SU-DHL-6 (cell line): ENCODE results near the gene BICC1.

Experiments used
- H2AFZ ChIP-seq: fragments of 200-600 bp; sonication (generic); 2 replicates; pipeline ENCODE4 v1.6.1; 2014; ENCODE audit warnings: low read depth, mild to moderate bottlenecking, moderate library complexity, mixed read lengths, antibody characterized with exemption, low read length; ENCODE audit not compliant: severe bottlenecking
- H3F3A ChIP-seq: fragments of 200-600 bp; shearing (Covaris generic); 2 replicates; pipeline ENCODE4 v1.6.0; 2016; ENCODE audit warnings: antibody characterized with exemption, mild to moderate bottlenecking; ENCODE audit not compliant: insufficient read depth
- H3K27ac ChIP-seq: fragments of 200-600 bp; sonication (generic); 2 replicates; pipeline ENCODE4 v1.5.1; 2016; ENCODE audit warnings: low read depth, mild to moderate bottlenecking, low read length, moderate library complexity, mixed read lengths
- H3K27me3 ChIP-seq: fragments of 200-600 bp; sonication (generic), shearing (Covaris generic); 2 replicates; pipeline ENCODE4 v1.6.0; 2014; ENCODE audit warnings: mild to moderate bottlenecking, low read length
- H3K36me3 ChIP-seq: fragments of 200-600 bp; sonication (generic); 2 replicates; pipeline ENCODE4 v1.6.1; 2014; ENCODE audit warnings: mild to moderate bottlenecking, low read length, mixed read lengths
- H3K4me2 ChIP-seq: fragments of 300-600, 200-600 bp; shearing (Covaris generic), sonication (generic); 2 replicates; pipeline ENCODE4 v1.6.0; 2014; ENCODE audit warnings: low read length, low read depth, mild to moderate bottlenecking; ENCODE audit not compliant: poor library complexity, severe bottlenecking
- H3K4me3 ChIP-seq: fragments of 200-600 bp; sonication (generic); 2 replicates; pipeline ENCODE4 v1.5.1; 2014; ENCODE audit warnings: antibody characterized with exemption, low read length, mild to moderate bottlenecking, mixed read lengths; ENCODE audit not compliant: insufficient read depth, poor library complexity, severe bottlenecking
- H3K79me2 ChIP-seq: fragments of 200-600 bp; sonication (generic); 2 replicates; pipeline ENCODE4 v1.6.1; 2014; ENCODE audit warnings: mild to moderate bottlenecking, low read length, moderate library complexity; ENCODE audit not compliant: insufficient read depth
- H3K9ac ChIP-seq: fragments of 200-600 bp; sonication (generic); 2 replicates; pipeline ENCODE4 v1.7.0; 2014; ENCODE audit warnings: mild to moderate bottlenecking, low read length
- H3K9me2 ChIP-seq: fragments of 200-600 bp; sonication (generic); replicated peaks from 2 replicates; pipeline ENCODE4 v1.6.1; 2014; ENCODE audit warnings: low read length; ENCODE audit not compliant: insufficient read depth
- H3K9me3 ChIP-seq: fragments of 200-600 bp; sonication (generic); 2 replicates; pipeline ENCODE4 v1.6.1; 2014; ENCODE audit warnings: low read length, mixed read lengths; ENCODE audit not compliant: insufficient read depth
- H4K20me1 ChIP-seq: fragments of 200-600 bp; sonication (generic); 2 replicates; pipeline ENCODE4 v1.6.1; 2014; ENCODE audit warnings: low read depth, mild to moderate bottlenecking, antibody characterized with exemption, low read length, moderate library complexity, mixed read lengths
- CTCF ChIP-seq: fragments of 200-600 bp; sonication (generic); IDR thresholded peaks from one replicate; pipeline ENCODE4 v1.5.1; 2017; ENCODE audit warnings: antibody characterized with exemption, mild to moderate bottlenecking, low read length, moderate library complexity; ENCODE audit not compliant: insufficient read depth, poor library complexity, severe bottlenecking
- EZH2phosphoT487 ChIP-seq: fragments of 200-600 bp; sonication (generic), shearing (Covaris generic); conservative IDR thresholded peaks from 2 replicates; pipeline ENCODE4 v1.6.1; 2018; ENCODE audit warnings: mild to moderate bottlenecking, antibody characterized with exemption, low read length, moderate library complexity, mixed read lengths

BICC1 gene

GRCh38 chr10:58844680-58845079 lies 332.0 kb downstream of the BICC1 start:
- H3K9me3 ChIP-seq, result no peaks in the 10 kb centered on the region
- H3K9ac ChIP-seq, result no peak overlapping the region
- no peak overlapping the region for H3K4me2 ChIP-seq
- H4K20me1 ChIP-seq, result no peaks in the 10 kb centered on the region
- H3K79me2 ChIP-seq, result no peaks in the 10 kb centered on the region
- no peak overlapping the region for H2AFZ ChIP-seq
- no peaks in the 10 kb centered on the region for H3K36me3 ChIP-seq
- no peak for TF ChIP-seq EZH2phosphoT487
- no peak for TF ChIP-seq CTCF
- H3K27me3 ChIP-seq, result no peaks in the 10 kb centered on the region
- no peak overlapping the region for H3K27ac ChIP-seq
- no peak overlapping the region for H3K4me3 ChIP-seq
- no peaks in the 10 kb centered on the region for H3F3A ChIP-seq
- no peaks in the 10 kb centered on the region for H3K9me2 ChIP-seq

GRCh38 chr10:58846856-58847255 lies 334.2 kb downstream of the BICC1 start:
- H3K4me3 ChIP-seq, result no peak overlapping the region
- H3K36me3 ChIP-seq, result no peaks in the 10 kb centered on the region
- TF ChIP-seq CTCF, result no peak
- TF ChIP-seq EZH2phosphoT487, result no peak
- no peaks in the 10 kb centered on the region for H3K27me3 ChIP-seq
- H3K9me3 ChIP-seq, result no peaks in the 10 kb centered on the region
- no peak overlapping the region for H3K4me2 ChIP-seq
- H3K9ac ChIP-seq, result no peak overlapping the region
- no peaks in the 10 kb centered on the region for H3K9me2 ChIP-seq
- no peaks in the 10 kb centered on the region for H3K79me2 ChIP-seq
- no peak overlapping the region for H2AFZ ChIP-seq
- no peaks in the 10 kb centered on the region for H3F3A ChIP-seq
- no peak overlapping the region for H3K27ac ChIP-seq
- H4K20me1 ChIP-seq, result no peaks in the 10 kb centered on the region

- H3K36me3 ChIP-seq, result no peaks in the 10 kb centered on the region
- no peak overlapping the region for H3K4me3 ChIP-seq
- H3K9me2 ChIP-seq, result no peaks in the 10 kb centered on the region
- H3K79me2 ChIP-seq, result no peaks in the 10 kb centered on the region
- no peak overlapping the region for H2AFZ ChIP-seq
- H3K27ac ChIP-seq, result no peak overlapping the region
- no peak overlapping the region for H3K4me2 ChIP-seq
- H3K9me3 ChIP-seq, result no peaks in the 10 kb centered on the region
- H3K9ac ChIP-seq, result no peak overlapping the region
- TF ChIP-seq CTCF, result no peak
- TF ChIP-seq EZH2phosphoT487, result no peak
- no peaks in the 10 kb centered on the region for H4K20me1 ChIP-seq
- no peaks in the 10 kb centered on the region for H3K27me3 ChIP-seq
- no peaks in the 10 kb centered on the region for H3F3A ChIP-seq
Measured at GRCh38 chr10:58851606-58852005, 338.9 kb downstream of the BICC1 start.
